NAMALWA (cell line): ENCODE results near the gene MASP2.
"Not testable (repeated sequence)": the region's sequence is repeated elsewhere in the genome, so short reads cannot be mapped to it uniquely, and the experiment has no call there.

ENCODE experiments used
- DNase-seq: peaks from one replicate; pipeline ENCODE4 v3.0.0-alpha.2; 2015; ENCODE audit warnings: low spot score

MASP2 gene

GRCh38 chr1:11058595-11059154, 11.6 kb upstream of the MASP2 start:
- no peak for DNase-seq

DNA sequence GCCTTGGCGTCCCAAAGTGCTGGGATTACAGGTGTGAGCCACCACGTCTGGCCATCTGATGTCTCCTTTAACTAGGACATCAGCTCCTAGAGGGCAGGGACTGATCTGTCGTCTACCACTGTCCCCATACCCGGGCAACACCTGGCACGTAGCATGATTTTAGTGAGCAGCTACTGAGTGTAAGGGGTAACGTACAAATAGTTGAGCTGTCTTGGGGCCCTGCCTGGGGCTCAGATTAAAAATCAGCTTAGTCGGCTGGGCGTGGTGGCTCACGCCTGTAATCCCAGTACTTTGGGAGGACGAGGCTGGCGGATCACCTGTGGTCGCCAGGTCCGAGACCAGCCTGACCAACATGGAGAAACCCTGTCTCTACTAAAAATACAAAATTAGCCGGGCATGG, 11.0 kb upstream of the MASP2 start:
- DNase-seq = no peak

- DNase-seq = no peak
Observed at GRCh38 chr1:11057477-11057876, 10.4 kb upstream of the MASP2 start.

DNA sequence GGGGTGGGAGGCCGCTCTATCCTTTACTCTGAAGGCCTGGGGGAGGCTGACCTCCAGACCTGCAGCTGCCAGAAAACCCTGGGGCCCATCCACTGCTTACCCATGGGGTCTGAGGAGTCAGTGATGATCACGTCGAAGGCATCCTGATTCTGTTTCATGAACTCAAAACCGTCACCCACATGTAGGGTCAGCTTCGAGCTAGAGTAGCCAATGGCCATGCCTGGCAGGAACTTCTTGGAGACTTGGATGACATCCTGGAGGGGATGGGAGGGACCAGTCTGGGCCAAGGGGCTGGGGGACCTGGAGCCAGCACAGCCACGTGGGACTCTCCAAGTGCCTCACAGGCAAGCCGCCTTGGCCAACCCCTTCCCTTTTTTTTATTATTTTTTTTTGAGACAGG, 9.5 kb upstream of the MASP2 start:
- no peak for DNase-seq

GRCh38 chr1:11055676-11056075, 8.6 kb upstream of the MASP2 start:
- DNase-seq = no peak

GRCh38 chr1:11054666-11055065, 7.6 kb upstream of the MASP2 start:
- DNase-seq = no peak

- no peak for DNase-seq
Observed at GRCh38 chr1:11054181-11054580, 7.1 kb upstream of the MASP2 start.

DNA sequence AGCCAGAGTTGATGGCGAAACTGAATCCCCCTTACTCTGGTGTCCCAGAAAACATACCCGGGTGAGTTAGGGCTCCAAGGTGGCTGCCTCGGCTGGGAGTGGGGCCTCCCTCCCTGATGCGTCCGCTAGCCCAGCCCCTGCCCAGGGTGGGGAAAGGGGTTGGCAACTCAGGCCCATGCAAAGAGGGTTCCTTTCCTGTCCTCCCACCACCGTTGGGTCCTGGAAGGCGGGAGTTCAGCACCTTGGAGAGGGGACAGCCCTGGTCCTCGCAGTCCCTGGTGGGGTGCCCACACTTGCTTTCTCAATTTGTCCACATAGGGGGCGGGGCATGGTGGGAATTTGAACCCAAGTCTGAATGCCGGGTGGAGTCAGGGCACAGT, 6.7 kb upstream of the MASP2 start:
- DNase-seq = peak; percentile 51

GRCh38 chr1:11052839-11053757, 6.1 kb upstream of the MASP2 start:
- peak; percentile 55 for DNase-seq

- DNase-seq = no peak
Observed at GRCh38 chr1:11051781-11052511, 4.9 kb upstream of the MASP2 start.

DNA sequence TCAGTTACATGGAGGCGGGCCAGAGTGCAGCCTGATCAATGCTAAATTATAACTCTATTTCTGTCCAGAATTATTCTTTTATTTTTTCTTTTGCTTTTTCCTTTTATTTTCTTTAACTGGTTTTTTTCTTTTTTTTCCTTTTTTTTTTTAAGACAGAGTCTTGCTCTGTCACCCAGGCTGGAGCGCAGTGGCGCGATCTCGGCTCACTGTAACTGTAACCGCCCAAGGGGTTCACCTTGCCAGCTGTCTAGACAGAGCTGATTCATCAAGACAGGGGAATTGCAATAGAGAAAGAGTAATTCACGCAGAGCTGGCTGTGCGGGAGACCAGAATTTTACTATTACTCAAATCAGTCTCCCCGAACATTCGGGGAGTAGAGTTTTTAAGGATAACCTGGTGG, 4.1 kb upstream of the MASP2 start:
- not testable (repeated sequence) for DNase-seq

- no peak for DNase-seq
Observed at GRCh38 chr1:11046270-11046566, 821 bp downstream of the MASP2 start.

- peak; percentile 46 for DNase-seq
Observed at GRCh38 chr1:11045428-11046269, 1.4 kb downstream of the MASP2 start.

DNA sequence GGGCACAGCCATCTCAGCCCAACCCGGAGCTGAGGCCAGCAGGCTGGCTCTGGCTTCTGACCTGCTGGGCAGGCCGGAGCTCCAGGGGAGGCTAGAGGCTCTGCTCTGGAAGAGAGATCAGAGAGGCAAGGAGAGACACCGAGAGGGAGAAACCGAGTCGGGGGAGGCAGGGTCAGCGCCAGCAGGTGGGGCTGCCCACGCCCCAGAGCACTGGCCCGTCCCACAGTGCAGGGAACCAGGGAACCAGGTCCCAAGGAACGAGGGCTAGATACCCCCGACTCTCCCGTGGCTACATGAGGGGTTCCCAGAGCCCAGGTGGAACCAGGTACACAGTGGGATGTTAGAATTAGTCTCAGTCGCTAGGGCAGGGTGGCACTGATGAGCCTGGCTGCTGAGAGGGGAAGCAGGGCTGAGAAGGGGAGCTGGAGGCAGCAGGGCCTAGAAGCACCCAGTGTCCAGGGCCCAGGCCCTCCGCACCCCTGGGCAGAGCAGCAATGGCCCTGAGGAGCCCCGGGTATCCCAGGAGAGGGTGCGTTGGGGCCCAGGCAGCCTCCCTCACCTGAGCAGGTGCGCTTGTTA, 2.1 kb downstream of the MASP2 start:
- no peak for DNase-seq

DNA sequence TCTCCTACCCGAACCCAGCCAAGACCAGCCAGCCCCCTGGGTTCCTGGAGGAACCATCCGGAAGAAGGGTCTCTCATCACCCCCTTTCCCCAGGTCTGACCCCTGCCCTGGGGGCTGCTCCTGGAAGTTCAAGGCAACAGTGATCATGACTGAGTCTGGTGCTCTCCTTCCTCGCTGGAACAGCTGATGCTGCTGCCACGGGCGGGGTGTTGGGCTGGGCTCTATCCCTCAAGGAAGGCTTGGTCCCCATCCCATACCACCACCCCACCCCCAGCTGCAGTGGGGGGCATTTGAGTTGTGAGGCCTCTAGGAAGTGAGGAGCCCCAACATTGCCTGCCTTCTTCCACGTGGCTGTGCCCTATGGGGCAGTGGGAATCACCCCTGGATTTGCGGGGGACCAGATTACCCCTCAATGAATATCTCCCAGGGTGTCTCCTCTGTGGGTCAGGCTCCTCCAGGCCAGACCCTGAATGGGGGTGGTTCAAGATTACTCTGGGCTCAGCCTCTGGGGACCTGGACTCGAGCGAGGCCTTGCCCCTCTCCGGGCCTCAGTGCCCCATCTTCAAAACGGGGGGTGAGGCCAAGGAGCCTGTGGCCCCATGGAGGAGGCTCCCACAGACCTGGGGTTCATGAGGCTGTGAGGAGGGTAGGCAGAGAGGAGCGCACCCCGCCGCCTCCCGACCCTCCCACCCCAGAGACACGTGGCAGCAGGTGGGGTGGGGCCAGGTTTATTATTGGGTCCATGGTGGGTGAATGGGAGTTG, 2.8 kb downstream of the MASP2 start:
- no peak for DNase-seq

GRCh38 chr1:11042995-11043874, 3.8 kb downstream of the MASP2 start:
- DNase-seq = no peak

DNA sequence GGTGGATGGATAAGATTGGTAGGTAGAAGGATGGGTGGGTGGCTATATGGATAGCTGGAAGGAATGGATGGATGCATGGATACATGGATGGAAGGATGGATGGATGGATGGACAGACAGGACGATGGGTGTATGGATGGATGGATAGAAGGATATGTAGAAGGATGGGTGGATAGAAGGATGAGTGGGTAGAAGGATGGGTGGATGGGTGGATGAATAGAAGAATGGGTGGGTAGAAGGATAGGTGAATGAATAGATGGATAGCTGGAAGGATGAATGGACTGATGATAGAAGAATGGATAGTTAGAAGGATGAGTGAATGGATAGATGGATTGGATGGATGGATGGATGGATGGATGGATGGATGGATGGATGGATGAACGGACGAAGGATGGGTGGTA, 5.0 kb downstream of the MASP2 start:
- no peak for DNase-seq

DNA sequence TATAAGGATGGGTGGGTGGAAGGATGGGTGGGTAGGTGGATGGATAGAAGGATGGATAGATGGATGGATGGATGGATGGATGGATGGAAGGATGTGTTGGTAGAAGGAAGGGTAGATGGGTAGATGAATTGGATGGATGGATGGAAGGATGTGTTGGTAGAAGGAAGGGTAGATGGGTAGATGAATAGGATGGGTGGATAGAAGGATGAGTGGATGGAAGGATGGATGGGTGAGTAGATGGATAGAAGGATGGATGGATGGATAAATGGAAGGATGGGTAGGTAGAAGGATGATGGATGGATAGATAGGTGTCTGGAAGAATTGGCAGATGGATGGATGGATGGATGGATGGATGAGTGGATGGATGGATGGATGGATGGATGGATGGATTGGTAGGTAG, 6.0 kb downstream of the MASP2 start:
- DNase-seq = no peak

DNA sequence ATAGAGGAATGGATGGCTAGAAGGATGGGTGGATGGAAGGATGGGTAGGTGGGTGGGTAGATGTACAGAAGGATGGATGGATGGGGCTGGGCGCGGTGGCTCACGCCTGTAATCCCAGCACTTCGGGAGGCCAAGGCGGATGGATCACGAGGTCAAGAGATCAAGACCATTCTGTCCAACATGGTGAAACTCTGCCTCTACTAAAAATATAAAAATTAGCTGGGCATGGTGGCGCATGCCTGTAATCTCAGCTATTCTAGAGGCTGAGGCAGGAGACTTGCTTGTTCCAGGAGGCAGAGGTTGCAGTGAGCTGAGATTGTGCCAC, 7.0 kb downstream of the MASP2 start:
- DNase-seq = not testable (repeated sequence)

DNA sequence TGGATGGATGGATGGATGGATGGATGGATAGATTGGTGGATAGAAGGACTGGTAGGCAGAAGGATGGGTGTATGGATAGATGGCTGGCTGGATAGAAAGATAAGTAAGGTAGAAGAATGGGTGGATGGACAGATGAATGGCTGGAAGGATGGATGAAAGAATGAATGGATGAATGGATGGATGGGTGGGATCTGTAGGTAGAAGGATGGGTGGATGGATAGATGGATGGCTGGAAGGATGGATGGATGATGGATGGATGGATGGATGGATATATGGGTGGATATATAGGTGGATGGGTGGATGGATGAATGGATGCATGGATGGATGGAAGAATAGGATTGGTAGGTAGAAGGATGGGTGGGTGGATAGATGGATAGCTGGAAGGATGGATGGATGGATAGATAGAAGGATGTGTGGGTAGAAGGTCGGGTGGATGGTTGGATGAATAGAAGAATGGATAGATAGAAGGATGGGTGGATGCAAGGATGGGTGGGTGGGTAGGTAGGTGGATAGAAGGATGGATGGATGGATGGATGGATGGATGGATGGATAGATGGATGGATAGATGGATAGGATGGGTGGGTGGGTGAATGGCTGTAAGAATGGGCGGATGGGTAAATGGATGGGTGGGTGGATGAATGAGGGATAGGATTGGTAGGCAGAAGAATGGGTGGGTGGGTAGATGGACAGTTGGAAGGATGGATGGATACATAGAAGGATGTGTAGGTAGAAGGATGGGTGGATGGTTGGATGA, 7.5 kb downstream of the MASP2 start:
- no peak for DNase-seq
